GM13976 (cell line): ENCODE measurements around the gene POMT1.

Experiments
- DNase-seq: peaks from one replicate; pipeline ENCODE4 v3.0.0; 2012; ENCODE audit warnings: low spot score
- in situ Hi-C: fragments of 300-500 bp; cut with MboI; formaldehyde crosslinking; loops from one replicate; pipeline ENCODE4 v1.12.0; 2022; ENCODE audit warnings: low sequenced_read_pairs, mixed read lengths, inconsistent platforms; ENCODE audit not compliant: unreplicated experiment
- TF ChIP-seq, protein P1 (sequence below): IDR thresholded peaks from 2 replicates; pipeline ENCODE4 v1.5.1; 2012; ENCODE audit warnings: borderline replicate concordance, mild to moderate bottlenecking; ENCODE audit not compliant: insufficient read depth; ENCODE audit errors: extremely low read depth, missing control alignments, control extremely low read depth

The POMT1 gene

DNA sequence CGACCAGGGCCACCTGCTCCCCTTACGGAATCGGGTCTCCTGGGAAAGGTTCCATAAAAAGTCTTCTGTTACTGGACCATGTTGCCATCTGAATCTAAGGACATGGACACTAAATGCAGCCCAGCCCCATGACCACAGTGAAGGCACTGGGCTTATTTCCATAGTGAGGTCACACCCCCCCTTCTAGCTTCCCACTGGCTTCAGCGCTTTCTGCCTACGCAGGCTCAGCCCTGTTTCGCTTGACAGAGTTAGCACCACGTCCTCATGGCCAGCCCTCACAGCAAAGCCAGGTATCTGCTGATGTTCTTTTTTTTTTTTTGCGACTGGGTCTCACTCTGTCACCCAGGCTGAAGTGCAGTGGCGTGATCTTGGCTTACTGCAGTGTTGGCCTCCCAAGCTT, 14.2 kb downstream of the POMT1 start:
- DNase-seq = no peak
- in situ Hi-C loops = no loop called here
- TF ChIP-seq, protein P1, sequence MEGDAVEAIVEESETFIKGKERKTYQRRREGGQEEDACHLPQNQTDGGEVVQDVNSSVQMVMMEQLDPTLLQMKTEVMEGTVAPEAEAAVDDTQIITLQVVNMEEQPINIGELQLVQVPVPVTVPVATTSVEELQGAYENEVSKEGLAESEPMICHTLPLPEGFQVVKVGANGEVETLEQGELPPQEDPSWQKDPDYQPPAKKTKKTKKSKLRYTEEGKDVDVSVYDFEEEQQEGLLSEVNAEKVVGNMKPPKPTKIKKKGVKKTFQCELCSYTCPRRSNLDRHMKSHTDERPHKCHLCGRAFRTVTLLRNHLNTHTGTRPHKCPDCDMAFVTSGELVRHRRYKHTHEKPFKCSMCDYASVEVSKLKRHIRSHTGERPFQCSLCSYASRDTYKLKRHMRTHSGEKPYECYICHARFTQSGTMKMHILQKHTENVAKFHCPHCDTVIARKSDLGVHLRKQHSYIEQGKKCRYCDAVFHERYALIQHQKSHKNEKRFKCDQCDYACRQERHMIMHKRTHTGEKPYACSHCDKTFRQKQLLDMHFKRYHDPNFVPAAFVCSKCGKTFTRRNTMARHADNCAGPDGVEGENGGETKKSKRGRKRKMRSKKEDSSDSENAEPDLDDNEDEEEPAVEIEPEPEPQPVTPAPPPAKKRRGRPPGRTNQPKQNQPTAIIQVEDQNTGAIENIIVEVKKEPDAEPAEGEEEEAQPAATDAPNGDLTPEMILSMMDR = no peak

GRCh38 chr9:131517761-131518190, 15.1 kb downstream of the POMT1 start:
- DNase-seq = no peak
- TF ChIP-seq, protein P1 = no peak
- in situ Hi-C loops = no loop called here

- no peak for DNase-seq
- in situ Hi-C loops = no loop called here
- TF ChIP-seq, protein P1 = no peak
These were observed 15.8 kb downstream of the POMT1 start for GRCh38 chr9:131518553-131518952.

- DNase-seq = no peak
- TF ChIP-seq, protein P1 = no peak
- in situ Hi-C loops = no loop called here
These were observed 17.8 kb downstream of the POMT1 start for GRCh38 chr9:131520503-131520902.

DNA sequence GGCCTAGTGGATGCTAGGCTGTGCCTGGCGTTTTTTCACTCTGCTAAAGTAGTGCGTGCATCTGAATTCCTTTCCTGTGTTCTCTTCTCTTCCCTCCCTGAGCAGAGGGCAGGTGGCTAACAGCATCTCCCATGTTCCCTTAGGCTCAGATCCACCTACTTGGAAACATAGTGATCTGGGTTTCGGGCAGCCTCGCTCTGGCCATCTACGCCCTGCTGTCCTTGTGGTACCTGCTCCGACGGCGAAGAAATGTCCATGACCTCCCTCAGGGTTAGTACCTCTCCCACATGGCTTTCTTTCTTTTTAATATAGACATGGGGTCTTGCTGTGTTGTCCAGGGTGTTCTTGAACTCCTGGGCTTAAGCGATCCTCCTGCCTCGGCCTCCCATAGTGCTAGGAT, 18.5 kb downstream of the POMT1 start:
- in situ Hi-C loops = no loop called here

DNA sequence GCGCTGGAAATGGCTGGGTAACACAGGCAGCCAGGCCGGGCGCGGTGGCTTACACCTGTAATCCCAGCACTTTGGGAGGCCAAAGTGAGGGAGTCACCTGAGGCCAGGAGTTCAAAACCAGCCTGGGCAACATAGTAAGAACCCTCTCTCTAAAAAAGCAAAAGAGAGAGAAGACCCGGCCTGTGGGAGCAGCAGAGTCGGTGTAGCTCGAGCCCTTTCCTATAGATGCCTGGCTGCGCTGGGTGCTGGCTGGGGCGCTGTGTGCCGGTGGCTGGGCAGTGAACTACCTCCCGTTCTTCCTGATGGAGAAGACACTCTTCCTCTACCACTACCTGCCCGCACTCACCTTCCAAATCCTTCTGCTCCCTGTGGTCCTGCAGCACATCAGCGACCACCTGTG, 19.1 kb downstream of the POMT1 start:
- in situ Hi-C loops = no loop called here
- DNase-seq = no peak
- TF ChIP-seq, protein P1 = no peak

More for the DNA sequence above, 18.5 kb downstream of the POMT1 start:
- TF ChIP-seq, protein P1 = no peak
- no peak for DNase-seq

- in situ Hi-C loops = no loop called here
- TF ChIP-seq, protein P1 = no peak
- DNase-seq = no peak
These were observed 19.8 kb downstream of the POMT1 start for GRCh38 chr9:131522257-131523085.
